ENCODE results near the gene KPTN.

GRCh38 chr19:47433121-47433520 is 50.9 kb downstream of the KPTN start:
- TF ChIP-seq POLR2A (IDR thresholded peaks at IDR 0.05; ENCODE audit: low read length) (no peak), GATA1 (IDR thresholded peaks at IDR 0.05; ENCODE audit: low read depth, low read length) (no peak)

Measured in erythroblast (primary cell).